Upper lobe of right lung (tissue), 1 donor: Measurements from ENCODE around the gene TLX2. TPM values are rescaled to one million over a fixed set of nuclear protein-coding genes. Genes with fewer than 3 reads are reported as not detected.

Experiments
- ATAC-seq: fragments of 200-7000 bp; cut with Tn5 transposase; one replicate; pipeline ENCODE4 v1.9.1; 2020; ENCODE audit warnings: mild to moderate bottlenecking, moderate library complexity
- DNase-seq: peaks from one replicate; pipeline ENCODE4 v3.0.0-alpha.2; 2020
- H3K27ac ChIP-seq: fragments of 200-600 bp; one replicate; pipeline ENCODE4 v1.8.0; 2022
- H3K27me3 ChIP-seq: fragments of 200-600 bp; one replicate; pipeline ENCODE4 v1.8.0; 2022; ENCODE audit warnings: mild to moderate bottlenecking
- H3K36me3 ChIP-seq: fragments of 200-600 bp; one replicate; pipeline ENCODE4 v1.8.0; 2022
- H3K4me1 ChIP-seq: fragments of 200-600 bp; one replicate; pipeline ENCODE4 v1.8.0; 2022
- H3K4me3 ChIP-seq: fragments of 200-600 bp; one replicate; pipeline ENCODE4 v1.8.0; 2022; ENCODE audit warnings: mild to moderate bottlenecking
- H3K9me3 ChIP-seq: fragments of 200-600 bp; one replicate; pipeline ENCODE4 v1.8.0; 2022
- intact Hi-C: fragments of 100-400 bp; cut with DNase I; formaldehyde crosslinking; loops from one replicate; pipeline ENCODE4 v1.11.0; 2022
- total RNA-seq: library from RNA; stranded (reverse); fragmentation: NEBNext Ultra II Directional; extraction: Animal tissue kit (Norgen Biotek cat#: 25700); gene quantifications from one replicate; pipeline ENCODE4 v1.2.1, GENCODE V29; 2021
- TF ChIP-seq, protein P1 (sequence below): fragments of 200-600 bp; IDR thresholded peaks from one replicate; pipeline ENCODE4 v1.8.0; 2022; ENCODE audit warnings: antibody characterized with exemption
- donor health status: DM: no; HTN: yes; CAD: no; lungs with severe emphysema.

Gene TLX2
- total RNA-seq, 1 donor from 2014 or later: not detected

DNA sequence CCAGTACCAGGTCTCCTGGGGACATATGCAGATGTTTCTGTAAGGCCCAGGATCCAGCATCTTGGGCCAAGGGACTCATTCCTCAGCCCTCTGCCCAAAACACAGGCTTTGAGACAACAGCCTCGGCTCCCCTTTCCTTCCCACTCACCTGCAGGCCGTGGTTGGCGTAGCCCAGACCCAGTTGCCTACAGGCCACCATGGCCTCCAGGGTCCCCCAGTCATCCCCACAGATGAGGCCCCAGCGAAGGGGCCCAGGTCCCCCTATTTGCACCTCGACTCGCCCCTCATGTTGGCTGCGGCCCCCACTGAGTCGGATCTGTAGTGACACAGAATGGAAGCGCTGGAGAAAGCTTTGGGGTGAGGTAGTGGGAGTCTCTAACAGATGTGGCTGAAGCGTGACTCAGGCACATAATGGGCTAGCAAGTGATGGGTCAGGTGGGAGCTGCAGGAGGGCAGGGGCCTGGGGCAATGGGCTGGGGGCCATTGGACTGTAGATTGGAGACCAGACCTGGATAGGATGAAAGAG lies 21.3 kb downstream of the TLX2 start:
- no peak overlapping the region for H3K4me3 ChIP-seq
- ATAC-seq: no peak
- peaks cover 19% of the 10 kb centered on the region for H3K36me3 ChIP-seq
- intact Hi-C loops: no loop called here
- H3K9me3 ChIP-seq: no peaks in the 10 kb centered on the region
- DNase-seq: peak; percentile 51
- H3K27ac ChIP-seq: no peak overlapping the region
- H3K4me1 ChIP-seq: peaks cover 14% of the 10 kb centered on the region
- TF ChIP-seq, protein P1, sequence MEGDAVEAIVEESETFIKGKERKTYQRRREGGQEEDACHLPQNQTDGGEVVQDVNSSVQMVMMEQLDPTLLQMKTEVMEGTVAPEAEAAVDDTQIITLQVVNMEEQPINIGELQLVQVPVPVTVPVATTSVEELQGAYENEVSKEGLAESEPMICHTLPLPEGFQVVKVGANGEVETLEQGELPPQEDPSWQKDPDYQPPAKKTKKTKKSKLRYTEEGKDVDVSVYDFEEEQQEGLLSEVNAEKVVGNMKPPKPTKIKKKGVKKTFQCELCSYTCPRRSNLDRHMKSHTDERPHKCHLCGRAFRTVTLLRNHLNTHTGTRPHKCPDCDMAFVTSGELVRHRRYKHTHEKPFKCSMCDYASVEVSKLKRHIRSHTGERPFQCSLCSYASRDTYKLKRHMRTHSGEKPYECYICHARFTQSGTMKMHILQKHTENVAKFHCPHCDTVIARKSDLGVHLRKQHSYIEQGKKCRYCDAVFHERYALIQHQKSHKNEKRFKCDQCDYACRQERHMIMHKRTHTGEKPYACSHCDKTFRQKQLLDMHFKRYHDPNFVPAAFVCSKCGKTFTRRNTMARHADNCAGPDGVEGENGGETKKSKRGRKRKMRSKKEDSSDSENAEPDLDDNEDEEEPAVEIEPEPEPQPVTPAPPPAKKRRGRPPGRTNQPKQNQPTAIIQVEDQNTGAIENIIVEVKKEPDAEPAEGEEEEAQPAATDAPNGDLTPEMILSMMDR: no peak
- no peaks in the 10 kb centered on the region for H3K27me3 ChIP-seq

DNA sequence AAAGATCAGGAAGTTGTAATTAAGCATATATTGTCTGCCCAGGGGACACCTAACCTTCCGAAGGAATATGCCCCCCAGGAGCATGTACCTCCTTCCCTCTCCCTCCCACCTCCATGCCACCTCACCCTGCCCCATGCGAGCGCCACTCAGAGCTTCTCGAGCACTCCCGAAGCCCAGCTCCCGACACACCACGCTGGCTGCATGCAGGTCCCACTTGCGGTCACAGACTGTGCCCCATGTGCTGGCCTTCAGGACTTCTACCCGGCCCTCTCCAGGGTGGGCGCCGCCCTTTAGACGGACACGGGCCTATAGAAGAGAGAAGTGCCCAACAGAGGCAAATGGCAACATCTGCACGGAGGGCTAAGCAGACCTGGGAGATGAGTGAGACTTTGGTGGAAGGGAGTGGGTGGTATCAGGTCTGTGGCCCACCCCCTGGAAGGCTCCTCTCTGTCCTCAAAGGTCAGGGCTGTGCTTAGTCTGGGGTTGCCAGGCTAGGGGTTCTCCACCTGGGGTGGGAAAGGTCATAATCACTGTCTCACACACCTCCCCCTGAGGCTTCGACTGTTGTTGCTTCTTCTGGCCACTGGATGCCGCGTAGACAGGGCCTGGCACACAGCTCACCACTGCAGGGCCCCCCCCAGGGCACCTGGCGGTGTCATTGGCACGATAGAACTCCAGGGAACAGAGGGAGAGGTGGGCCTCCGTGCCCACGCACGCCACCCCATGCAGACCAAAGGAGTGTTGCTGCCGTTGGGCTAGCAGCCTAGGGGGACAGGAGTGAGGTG lies 22.1 kb downstream of the TLX2 start:
- DNase-seq (peak; percentile 48), ATAC-seq (no peak)
- H3K27ac ChIP-seq: no peak overlapping the region
- peaks cover 19% of the 10 kb centered on the region for H3K36me3 ChIP-seq
- intact Hi-C loops: no loop called here
- no peaks in the 10 kb centered on the region for H3K9me3 ChIP-seq
- TF ChIP-seq, protein P1: no peak
- H3K4me3 ChIP-seq: no peak overlapping the region
- H3K27me3 ChIP-seq: no peaks in the 10 kb centered on the region
- peaks cover 6% of the 10 kb centered on the region for H3K4me1 ChIP-seq

DNA sequence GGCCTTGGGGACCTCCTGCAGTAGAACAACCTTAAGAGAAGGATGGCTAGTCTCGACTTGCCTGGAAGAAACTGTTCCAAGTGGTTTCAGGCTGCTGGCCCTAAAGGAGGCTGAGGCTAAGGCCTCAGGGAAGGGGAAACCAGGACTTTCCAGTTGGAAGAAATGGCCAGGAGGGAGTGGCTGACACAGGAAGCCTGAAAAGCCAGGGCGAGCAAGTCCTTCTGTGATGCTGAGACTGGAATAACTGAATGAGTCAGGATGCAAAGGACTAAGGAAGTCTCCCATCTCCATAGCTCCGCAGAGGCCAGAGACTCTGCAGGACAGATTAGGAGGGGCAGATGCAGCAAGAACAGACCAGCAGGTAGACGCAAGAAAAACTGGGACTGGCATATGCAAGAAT lies 22.9 kb downstream of the TLX2 start:
- Histone ChIP-seq H3K36me3 (peaks cover 18% of the 10 kb centered on the region), H3K4me3 (no peak overlapping the region), H3K27me3 (no peaks in the 10 kb centered on the region), H3K4me1 (no peaks in the 10 kb centered on the region), H3K27ac (no peak overlapping the region), H3K9me3 (no peaks in the 10 kb centered on the region)
- peak; percentile 20 for DNase-seq
- TF ChIP-seq, protein P1: no peak
- intact Hi-C loops: no loop called here
- no peak for ATAC-seq

DNA sequence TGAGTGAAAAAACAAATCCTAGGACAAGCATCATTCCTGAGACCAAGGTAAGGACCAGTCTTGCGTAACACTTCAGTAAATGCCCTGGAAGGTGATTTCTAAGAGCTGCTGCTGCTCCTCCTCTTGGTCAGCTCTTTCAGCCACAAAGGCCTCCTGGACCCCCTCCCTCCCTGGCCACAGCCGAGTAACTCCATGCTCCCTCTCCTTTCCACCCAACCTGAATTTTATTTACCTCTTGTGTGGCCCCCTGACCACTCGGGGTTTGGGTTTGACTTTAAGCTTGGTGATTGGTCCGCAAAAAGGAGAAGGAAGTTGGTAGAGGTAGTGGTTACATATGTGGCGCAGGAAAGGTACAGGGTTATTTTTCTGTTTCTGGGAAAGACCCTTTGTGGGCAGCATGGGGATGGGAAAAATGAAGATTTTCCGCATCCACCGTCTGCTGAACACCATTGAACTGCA lies 24.7 kb downstream of the TLX2 start:
- Histone ChIP-seq H3K27ac (no peak overlapping the region), H3K4me3 (no peak overlapping the region), H3K9me3 (no peaks in the 10 kb centered on the region), H3K27me3 (no peaks in the 10 kb centered on the region), H3K4me1 (no peaks in the 10 kb centered on the region), H3K36me3 (peaks cover 2% of the 10 kb centered on the region)
- ATAC-seq: no peak
- intact Hi-C loops: no loop called here
- peak; percentile 39 for DNase-seq
- TF ChIP-seq, protein P1: no peak

DNA sequence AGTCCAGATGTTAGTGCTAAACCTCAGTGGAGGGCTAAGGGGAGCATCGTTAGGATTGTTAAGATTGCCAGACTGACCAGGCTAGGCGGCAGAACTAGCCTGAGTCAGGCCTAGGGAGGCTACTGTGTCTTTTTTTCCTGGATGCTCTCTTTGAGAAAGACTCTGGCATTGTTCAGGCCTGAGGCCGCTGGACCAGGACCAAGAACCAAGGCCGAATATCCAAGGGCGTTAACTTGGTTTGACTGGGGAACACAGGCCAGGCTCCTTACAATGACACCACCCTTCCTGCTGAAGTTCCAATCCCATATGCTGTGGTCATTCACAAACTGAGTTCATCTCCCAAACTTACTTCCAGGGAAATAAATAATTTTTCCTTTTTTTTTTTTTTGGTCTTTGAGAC lies 26.0 kb downstream of the TLX2 start:
- ATAC-seq (peak; percentile 40), DNase-seq (peak; percentile 43)
- Histone ChIP-seq H3K4me3 (no peak overlapping the region), H3K9me3 (no peaks in the 10 kb centered on the region), H3K27me3 (no peaks in the 10 kb centered on the region), H3K36me3 (no peaks in the 10 kb centered on the region), H3K4me1 (no peaks in the 10 kb centered on the region), H3K27ac (no peak overlapping the region)
- TF ChIP-seq, protein P1: no peak
- intact Hi-C loops: no loop called here
